Measurements from ENCODE around the gene BCL2. TPM values are rescaled to one million over a fixed set of nuclear protein-coding genes. Genes with fewer than 3 reads are reported as not detected.

Gene BCL2
- polyA plus RNA-seq, 4 donors, result 0.89 to 7.2 (median 3.8) TPM

GRCh38 chr18:63131106-63131958, 188.2 kb downstream of the BCL2 start:
- 24 to 39% (median 35%) methylated on average over 8 of the region's 8 CpGs for WGBS, 3 donors
- no peak for FAIRE-seq
- no peak overlapping the region for H3K4me3 ChIP-seq (ENCODE audit: low read depth in 1 of 3, low read length in 3 of 3)

DNA sequence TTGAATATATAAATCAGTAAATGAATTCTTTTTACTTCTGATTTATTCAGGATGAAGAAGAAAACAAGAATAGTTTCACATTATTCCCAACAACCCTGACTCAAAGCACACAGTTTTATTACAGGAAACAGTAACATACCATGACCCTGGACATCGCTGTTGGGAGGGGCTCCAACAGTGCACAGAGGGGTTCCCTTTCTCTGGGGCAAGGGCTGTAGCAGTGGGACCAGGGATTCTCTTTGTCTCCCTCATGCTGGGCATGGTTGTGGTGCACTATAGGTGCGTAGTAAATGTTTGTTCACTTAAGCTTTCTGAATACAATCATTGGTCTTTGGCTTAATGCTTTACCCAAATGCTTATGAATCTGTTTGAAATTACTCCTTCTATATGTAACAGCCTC, 189.4 kb downstream of the BCL2 start:
- DNase-seq (peak in 1 of 2 donors; percentile 37), FAIRE-seq (no peak)
- no peak overlapping the region for H3K27ac ChIP-seq (ENCODE audit: low read depth in 1 of 3, low read length in 2 of 3)
- H3K27me3 ChIP-seq (ENCODE audit: control insufficient read depth in 3 of 3, insufficient read depth in 3 of 3, low read length in 3 of 3), result no peaks in the 10 kb centered on the region
- 60 to 72% (median 70%) methylated on average over 2 of the region's 2 CpGs for WGBS, 3 donors
- no peaks in the 10 kb centered on the region for H3K9me3 ChIP-seq (ENCODE audit: control insufficient read depth in 2 of 2, insufficient read depth in 1 of 2, low read depth in 1 of 2, low read length in 1 of 2)
- H3K36me3 ChIP-seq (ENCODE audit: control insufficient read depth in 3 of 3, insufficient read depth in 2 of 3, low read depth in 1 of 3, low read length in 3 of 3), result peaks cover 0 to 9% (median 0%) of the 10 kb centered on the region in 3 donors
- no peak overlapping the region for H3K4me3 ChIP-seq (ENCODE audit: low read depth in 1 of 3, low read length in 3 of 3)
- peaks cover 0 to 40% (median 1%) of the 10 kb centered on the region in 3 donors for H3K4me1 ChIP-seq (ENCODE audit: control insufficient read depth in 3 of 3, insufficient read depth in 2 of 3, low read depth in 1 of 3, low read length in 2 of 3)

More at GRCh38 chr18:63131106-63131958, 188.2 kb downstream of the BCL2 start:
- no peaks in the 10 kb centered on the region for H3K9me3 ChIP-seq (ENCODE audit: control insufficient read depth in 2 of 2, insufficient read depth in 1 of 2, low read depth in 1 of 2, low read length in 1 of 2)
- H3K36me3 ChIP-seq (ENCODE audit: control insufficient read depth in 3 of 3, insufficient read depth in 2 of 3, low read depth in 1 of 3, low read length in 3 of 3), result peaks cover 0 to 9% (median 0%) of the 10 kb centered on the region in 3 donors
- peak overlapping the region in 2 of 3 donors; percentile 3 to 45 for H3K27ac ChIP-seq (ENCODE audit: low read depth in 1 of 3, low read length in 2 of 3)
- H3K27me3 ChIP-seq (ENCODE audit: control insufficient read depth in 3 of 3, insufficient read depth in 3 of 3, low read length in 3 of 3), result no peaks in the 10 kb centered on the region
- peaks cover 0 to 39% (median 1%) of the 10 kb centered on the region in 3 donors for H3K4me1 ChIP-seq (ENCODE audit: control insufficient read depth in 3 of 3, insufficient read depth in 2 of 3, low read depth in 1 of 3, low read length in 2 of 3)
- peak; percentile 60 to 65 for DNase-seq

- peaks cover 0 to 9% (median 0%) of the 10 kb centered on the region in 3 donors for H3K36me3 ChIP-seq (ENCODE audit: control insufficient read depth in 3 of 3, insufficient read depth in 2 of 3, low read depth in 1 of 3, low read length in 3 of 3)
- no peak for DNase-seq
- no peak overlapping the region for H3K4me3 ChIP-seq (ENCODE audit: low read depth in 1 of 3, low read length in 3 of 3)
- no peak overlapping the region for H3K27ac ChIP-seq (ENCODE audit: low read depth in 1 of 3, low read length in 2 of 3)
- 91 to 95% (median 92%) methylated on average over 9 of the region's 9 CpGs for WGBS, 3 donors
- no peaks in the 10 kb centered on the region for H3K9me3 ChIP-seq (ENCODE audit: control insufficient read depth in 2 of 2, insufficient read depth in 1 of 2, low read depth in 1 of 2, low read length in 1 of 2)
- H3K27me3 ChIP-seq (ENCODE audit: control insufficient read depth in 3 of 3, insufficient read depth in 3 of 3, low read length in 3 of 3), result no peaks in the 10 kb centered on the region
- FAIRE-seq, result no peak
- H3K4me1 ChIP-seq (ENCODE audit: control insufficient read depth in 3 of 3, insufficient read depth in 2 of 3, low read depth in 1 of 3, low read length in 2 of 3), result peaks cover 0 to 40% (median 1%) of the 10 kb centered on the region in 3 donors
These were observed 191.2 kb downstream of the BCL2 start for GRCh38 chr18:63128237-63128974.

DNA sequence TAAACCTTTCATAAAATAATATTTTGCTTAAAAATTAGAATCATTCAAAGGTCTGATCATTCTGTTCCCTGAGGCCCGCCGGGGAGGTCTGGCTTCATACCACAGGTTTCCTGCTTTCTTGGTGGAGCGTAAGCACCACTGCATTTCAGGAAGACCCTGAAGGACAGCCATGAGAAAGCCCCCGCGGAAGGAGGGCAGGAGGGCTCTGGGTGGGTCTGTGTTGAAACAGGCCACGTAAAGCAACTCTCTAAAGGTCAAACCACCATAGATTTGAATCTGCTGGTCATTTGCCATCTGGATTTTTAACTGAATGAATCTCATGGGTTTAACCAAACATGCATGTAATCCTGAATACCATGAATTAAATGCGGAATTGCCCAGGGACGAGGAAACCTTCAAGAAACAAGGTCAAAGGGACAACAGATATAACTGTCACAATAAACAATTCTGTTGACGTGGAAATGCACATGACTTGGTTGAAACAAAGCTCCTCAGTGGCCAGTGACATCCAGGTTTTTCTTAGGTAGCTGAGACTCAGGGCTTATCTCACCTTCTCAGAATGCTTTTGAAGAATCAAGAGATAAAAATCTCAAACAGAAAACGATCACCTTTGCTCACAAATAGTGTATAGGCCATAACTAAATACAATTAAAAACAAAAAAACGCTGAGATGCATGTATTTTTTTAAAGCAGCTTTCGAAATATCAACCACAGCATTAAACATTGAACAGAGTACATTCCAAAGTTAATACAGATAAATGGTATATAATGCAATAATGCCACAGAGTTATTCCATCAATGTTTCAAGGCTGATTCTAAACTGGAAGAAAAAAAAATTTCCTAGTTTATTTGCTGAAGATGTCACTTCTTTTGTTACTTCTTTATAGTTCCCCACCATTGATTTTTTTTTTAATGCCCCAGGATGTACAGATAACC, 193.2 kb downstream of the BCL2 start:
- DNase-seq (no peak), FAIRE-seq (no peak)
- Histone ChIP-seq H3K27me3 (ENCODE audit: control insufficient read depth in 3 of 3, insufficient read depth in 3 of 3, low read length in 3 of 3) (no peaks in the 10 kb centered on the region), H3K4me3 (ENCODE audit: low read depth in 1 of 3, low read length in 3 of 3) (no peak overlapping the region), H3K36me3 (ENCODE audit: control insufficient read depth in 3 of 3, insufficient read depth in 2 of 3, low read depth in 1 of 3, low read length in 3 of 3) (peaks cover 0 to 9% (median 0%) of the 10 kb centered on the region in 3 donors), H3K9me3 (ENCODE audit: control insufficient read depth in 2 of 2, insufficient read depth in 1 of 2, low read depth in 1 of 2, low read length in 1 of 2) (no peaks in the 10 kb centered on the region), H3K27ac (ENCODE audit: low read depth in 1 of 3, low read length in 2 of 3) (no peak overlapping the region), H3K4me1 (ENCODE audit: control insufficient read depth in 3 of 3, insufficient read depth in 2 of 3, low read depth in 1 of 3, low read length in 2 of 3) (peaks cover 0 to 22% (median 1%) of the 10 kb centered on the region in 3 donors)
- WGBS, 3 donors, result 75 to 78% (median 77%) methylated on average over 12 of the region's 12 CpGs

DNA sequence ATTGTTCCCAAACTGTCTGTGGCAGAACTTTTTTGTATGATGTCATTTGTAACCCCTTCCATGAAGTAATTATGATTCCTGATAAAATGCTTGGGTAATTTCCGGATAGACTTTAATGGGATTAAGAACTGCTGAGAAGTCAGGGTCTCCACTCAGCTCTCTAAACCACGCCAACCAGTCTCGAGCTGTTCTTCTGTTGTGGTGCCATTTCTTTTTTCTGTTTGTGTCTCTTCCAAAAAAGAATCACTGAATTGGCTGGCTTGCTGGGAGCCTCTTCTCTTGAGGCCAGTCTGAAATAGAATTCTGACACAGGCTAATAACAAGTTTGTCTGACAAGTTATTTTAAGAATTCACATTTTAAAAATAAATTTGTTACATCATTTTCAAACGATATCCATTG, 198.9 kb downstream of the BCL2 start:
- DNase-seq (no peak), FAIRE-seq (no peak)
- H3K4me1 ChIP-seq (ENCODE audit: control insufficient read depth in 3 of 3, insufficient read depth in 2 of 3, low read depth in 1 of 3, low read length in 2 of 3), result no peaks in the 10 kb centered on the region
- H3K27me3 ChIP-seq (ENCODE audit: control insufficient read depth in 3 of 3, insufficient read depth in 3 of 3, low read length in 3 of 3), result no peaks in the 10 kb centered on the region
- H3K27ac ChIP-seq (ENCODE audit: low read depth in 1 of 3, low read length in 2 of 3), result no peak overlapping the region
- H3K36me3 ChIP-seq (ENCODE audit: control insufficient read depth in 3 of 3, insufficient read depth in 2 of 3, low read depth in 1 of 3, low read length in 3 of 3), result no peaks in the 10 kb centered on the region
- no peaks in the 10 kb centered on the region for H3K9me3 ChIP-seq (ENCODE audit: control insufficient read depth in 2 of 2, insufficient read depth in 1 of 2, low read depth in 1 of 2, low read length in 1 of 2)
- no peak overlapping the region for H3K4me3 ChIP-seq (ENCODE audit: low read depth in 1 of 3, low read length in 3 of 3)
- WGBS, 3 donors, result 65 to 88% (median 83%) methylated on average over 4 of the region's 4 CpGs

DNA sequence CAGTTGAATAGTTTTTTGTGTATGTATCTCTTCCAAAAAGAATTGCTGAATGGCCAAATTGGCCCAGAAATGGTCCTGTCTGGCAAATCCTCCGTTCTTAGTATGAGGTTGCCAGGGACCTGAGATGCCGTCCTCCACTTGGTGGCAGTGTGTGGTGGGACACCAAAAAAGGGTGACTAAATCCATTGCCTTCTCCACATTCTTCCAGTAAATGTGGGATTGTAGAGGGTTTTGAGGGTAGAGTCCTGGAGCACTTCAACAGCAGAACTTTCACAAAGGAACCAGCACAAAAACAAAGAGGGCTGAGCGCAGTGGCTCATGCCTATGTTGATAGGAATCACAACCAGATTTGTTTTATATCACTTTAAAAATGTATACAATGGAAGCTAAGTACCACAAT, 199.9 kb downstream of the BCL2 start:
- Histone ChIP-seq H3K4me3 (ENCODE audit: low read depth in 1 of 3, low read length in 3 of 3) (no peak overlapping the region), H3K36me3 (ENCODE audit: control insufficient read depth in 3 of 3, insufficient read depth in 2 of 3, low read depth in 1 of 3, low read length in 3 of 3) (no peaks in the 10 kb centered on the region), H3K9me3 (ENCODE audit: control insufficient read depth in 2 of 2, insufficient read depth in 1 of 2, low read depth in 1 of 2, low read length in 1 of 2) (no peaks in the 10 kb centered on the region), H3K4me1 (ENCODE audit: control insufficient read depth in 3 of 3, insufficient read depth in 2 of 3, low read depth in 1 of 3, low read length in 2 of 3) (no peaks in the 10 kb centered on the region), H3K27me3 (ENCODE audit: control insufficient read depth in 3 of 3, insufficient read depth in 3 of 3, low read length in 3 of 3) (no peaks in the 10 kb centered on the region), H3K27ac (ENCODE audit: low read depth in 1 of 3, low read length in 2 of 3) (no peak overlapping the region)
- FAIRE-seq (no peak), DNase-seq (peak; percentile 29 to 42)
- 28 to 44% (median 36%) methylated on average over 3 of the region's 3 CpGs for WGBS, 3 donors

DNA sequence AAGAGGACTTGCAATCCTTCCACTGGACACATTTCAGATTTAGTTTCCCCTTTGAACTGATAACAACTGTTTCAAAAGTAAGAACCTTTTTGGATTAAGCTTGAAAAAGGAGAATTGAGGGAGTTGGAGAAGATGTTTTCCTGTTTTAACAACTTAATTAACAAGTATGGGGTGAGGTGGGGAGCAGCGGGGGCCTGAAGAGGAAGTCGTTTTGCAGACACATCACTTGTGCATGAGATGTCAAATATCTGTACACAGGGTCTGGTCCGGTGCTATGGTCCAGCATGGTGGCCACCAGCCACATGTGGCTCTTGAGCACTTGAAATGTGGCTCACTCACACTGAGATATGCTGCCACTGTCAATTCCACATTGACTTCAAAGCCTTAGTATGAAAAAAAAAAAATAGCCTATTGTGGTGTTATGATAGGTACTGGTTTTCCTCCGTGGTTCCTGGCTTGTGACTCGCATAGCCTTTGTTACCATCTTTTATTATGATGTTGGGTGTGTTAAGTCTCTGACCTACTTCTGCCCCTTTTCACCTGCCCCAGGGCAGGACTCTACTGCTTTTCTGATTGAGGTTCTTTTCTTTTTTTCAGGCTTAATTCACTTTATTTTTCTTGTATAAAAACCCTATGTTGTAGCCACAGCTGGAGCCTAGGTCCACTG, 205.5 kb downstream of the BCL2 start:
- DNase-seq, result no peak
- H3K36me3 ChIP-seq (ENCODE audit: control insufficient read depth in 3 of 3, insufficient read depth in 2 of 3, low read depth in 1 of 3, low read length in 3 of 3), result no peaks in the 10 kb centered on the region
- WGBS, 3 donors, result 58 to 67% (median 65%) methylated on average over 5 of the region's 5 CpGs
- H3K27ac ChIP-seq (ENCODE audit: low read depth in 1 of 3, low read length in 2 of 3), result no peak overlapping the region
- peaks cover 0 to 7% of the 10 kb centered on the region in 2 donors for H3K9me3 ChIP-seq (ENCODE audit: control insufficient read depth in 2 of 2, insufficient read depth in 1 of 2, low read depth in 1 of 2, low read length in 1 of 2)
- H3K27me3 ChIP-seq (ENCODE audit: control insufficient read depth in 3 of 3, insufficient read depth in 3 of 3, low read length in 3 of 3), result no peaks in the 10 kb centered on the region
- FAIRE-seq, result no peak
- no peak overlapping the region for H3K4me3 ChIP-seq (ENCODE audit: low read depth in 1 of 3, low read length in 3 of 3)
- H3K4me1 ChIP-seq (ENCODE audit: control insufficient read depth in 3 of 3, insufficient read depth in 2 of 3, low read depth in 1 of 3, low read length in 2 of 3), result peaks cover 2 to 7% (median 7%) of the 10 kb centered on the region in 3 donors
